ENCODE results near the gene MAP2. TPM values are rescaled to one million over a fixed set of nuclear protein-coding genes. Genes with fewer than 3 reads are reported as not detected.

MAP2 gene
- total RNA-seq, 1 experiment from 2014 or later: 7.6 TPM

GRCh38 chr2:209579230-209579749 is 155.4 kb downstream of the MAP2 start (continued):
- no peak for TF ChIP-seq NR2C2 (CRISPR knock-in tag; IDR thresholded peaks at IDR 0.05)

DNA sequence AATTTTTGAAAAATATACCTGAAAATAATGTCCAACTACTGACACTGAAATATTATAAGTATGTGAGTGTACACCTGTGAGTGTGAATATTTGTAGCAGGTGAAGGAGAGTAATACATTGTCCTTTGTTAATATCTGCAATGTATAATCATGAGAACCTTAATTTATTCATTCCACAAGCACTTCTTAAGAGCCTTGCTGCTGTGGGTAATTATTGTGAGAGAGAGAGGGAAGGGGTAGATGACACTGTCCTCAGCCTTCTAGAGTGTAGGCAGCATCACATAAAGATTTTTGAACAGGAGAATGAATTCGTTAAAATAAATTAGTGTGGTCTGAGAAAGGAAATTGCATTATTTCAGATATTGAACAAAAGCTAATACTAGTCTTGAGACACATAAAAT is 157.2 kb downstream of the MAP2 start:
- DNase-seq (ENCODE audit: low spot score) (no peak), ATAC-seq (no peak)
- Mint-ChIP-seq H3K4me3 (no peak overlapping the region), H3K27me3 (ENCODE audit: low read depth) (no peaks in the 10 kb centered on the region; the same call in 1 of the 2 replicates), H3K4me1 (peaks cover 35% of the 10 kb centered on the region), H3K27ac (no peak overlapping the region), H3K9me3 (no peaks in the 10 kb centered on the region), H3K36me3 (no peaks in the 10 kb centered on the region)
- POLR2A ChIA-PET: interaction anchor here (0.6 kb wide), 1 partner anchor 8 kb away, joined by 4 read pairs; no protein-coding TSS in a partner anchor
- CTCF ChIA-PET: no interaction called here
- no peak for TF ChIP-seq ZNF416 (CRISPR knock-in tag; IDR thresholded peaks at IDR 0.05)
- no peak for TF ChIP-seq CREM (CRISPR knock-in tag; IDR thresholded peaks at IDR 0.05)
- TF ChIP-seq GRHL2 (CRISPR knock-in tag; IDR thresholded peaks at IDR 0.05; ENCODE audit: insufficient replicate concordance, severe bottlenecking): no peak
- TF ChIP-seq ATF1 (CRISPR knock-in tag; IDR thresholded peaks at IDR 0.05): no peak
- TF ChIP-seq, protein P1, sequence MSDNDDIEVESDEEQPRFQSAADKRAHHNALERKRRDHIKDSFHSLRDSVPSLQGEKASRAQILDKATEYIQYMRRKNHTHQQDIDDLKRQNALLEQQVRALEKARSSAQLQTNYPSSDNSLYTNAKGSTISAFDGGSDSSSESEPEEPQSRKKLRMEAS (CRISPR knock-in tag; IDR thresholded peaks at IDR 0.05): no peak
- no peak for TF ChIP-seq ZNF232 (CRISPR knock-in tag; IDR thresholded peaks at IDR 0.05)

- H3K9me3 Mint-ChIP-seq: no peaks in the 10 kb centered on the region
- ATAC-seq (no peak), DNase-seq (ENCODE audit: low spot score) (no peak)
- no peaks in the 10 kb centered on the region for H3K36me3 Mint-ChIP-seq
- no peak overlapping the region for H3K27ac Mint-ChIP-seq
- TF ChIP-seq JAZF1 (CRISPR knock-in tag; IDR thresholded peaks at IDR 0.05) (no peak), GABPB1 (CRISPR knock-in tag; IDR thresholded peaks at IDR 0.05) (no peak), MXD4 (CRISPR knock-in tag; IDR thresholded peaks at IDR 0.05; ENCODE audit: borderline replicate concordance) (no peak), IRF2 (CRISPR knock-in tag; IDR thresholded peaks at IDR 0.05; ENCODE audit: borderline replicate concordance, low read depth) (no peak), PRRX2 (CRISPR knock-in tag; IDR thresholded peaks at IDR 0.05) (no peak), ETV6 (CRISPR knock-in tag; IDR thresholded peaks at IDR 0.05) (no peak), SP1 (CRISPR knock-in tag; conservative IDR thresholded peaks at IDR 0.05) (no peak), ZNF671 (CRISPR knock-in tag; IDR thresholded peaks at IDR 0.05) (no peak), FOXJ3 (CRISPR knock-in tag; IDR thresholded peaks at IDR 0.05; ENCODE audit: borderline replicate concordance) (no peak)
- TF ChIP-seq, protein P2, sequence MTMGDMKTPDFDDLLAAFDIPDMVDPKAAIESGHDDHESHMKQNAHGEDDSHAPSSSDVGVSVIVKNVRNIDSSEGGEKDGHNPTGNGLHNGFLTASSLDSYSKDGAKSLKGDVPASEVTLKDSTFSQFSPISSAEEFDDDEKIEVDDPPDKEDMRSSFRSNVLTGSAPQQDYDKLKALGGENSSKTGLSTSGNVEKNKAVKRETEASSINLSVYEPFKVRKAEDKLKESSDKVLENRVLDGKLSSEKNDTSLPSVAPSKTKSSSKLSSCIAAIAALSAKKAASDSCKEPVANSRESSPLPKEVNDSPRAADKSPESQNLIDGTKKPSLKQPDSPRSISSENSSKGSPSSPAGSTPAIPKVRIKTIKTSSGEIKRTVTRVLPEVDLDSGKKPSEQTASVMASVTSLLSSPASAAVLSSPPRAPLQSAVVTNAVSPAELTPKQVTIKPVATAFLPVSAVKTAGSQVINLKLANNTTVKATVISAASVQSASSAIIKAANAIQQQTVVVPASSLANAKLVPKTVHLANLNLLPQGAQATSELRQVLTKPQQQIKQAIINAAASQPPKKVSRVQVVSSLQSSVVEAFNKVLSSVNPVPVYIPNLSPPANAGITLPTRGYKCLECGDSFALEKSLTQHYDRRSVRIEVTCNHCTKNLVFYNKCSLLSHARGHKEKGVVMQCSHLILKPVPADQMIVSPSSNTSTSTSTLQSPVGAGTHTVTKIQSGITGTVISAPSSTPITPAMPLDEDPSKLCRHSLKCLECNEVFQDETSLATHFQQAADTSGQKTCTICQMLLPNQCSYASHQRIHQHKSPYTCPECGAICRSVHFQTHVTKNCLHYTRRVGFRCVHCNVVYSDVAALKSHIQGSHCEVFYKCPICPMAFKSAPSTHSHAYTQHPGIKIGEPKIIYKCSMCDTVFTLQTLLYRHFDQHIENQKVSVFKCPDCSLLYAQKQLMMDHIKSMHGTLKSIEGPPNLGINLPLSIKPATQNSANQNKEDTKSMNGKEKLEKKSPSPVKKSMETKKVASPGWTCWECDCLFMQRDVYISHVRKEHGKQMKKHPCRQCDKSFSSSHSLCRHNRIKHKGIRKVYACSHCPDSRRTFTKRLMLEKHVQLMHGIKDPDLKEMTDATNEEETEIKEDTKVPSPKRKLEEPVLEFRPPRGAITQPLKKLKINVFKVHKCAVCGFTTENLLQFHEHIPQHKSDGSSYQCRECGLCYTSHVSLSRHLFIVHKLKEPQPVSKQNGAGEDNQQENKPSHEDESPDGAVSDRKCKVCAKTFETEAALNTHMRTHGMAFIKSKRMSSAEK (CRISPR knock-in tag; IDR thresholded peaks at IDR 0.05; ENCODE audit: borderline replicate concordance): no peak
- TF ChIP-seq, protein P3, sequence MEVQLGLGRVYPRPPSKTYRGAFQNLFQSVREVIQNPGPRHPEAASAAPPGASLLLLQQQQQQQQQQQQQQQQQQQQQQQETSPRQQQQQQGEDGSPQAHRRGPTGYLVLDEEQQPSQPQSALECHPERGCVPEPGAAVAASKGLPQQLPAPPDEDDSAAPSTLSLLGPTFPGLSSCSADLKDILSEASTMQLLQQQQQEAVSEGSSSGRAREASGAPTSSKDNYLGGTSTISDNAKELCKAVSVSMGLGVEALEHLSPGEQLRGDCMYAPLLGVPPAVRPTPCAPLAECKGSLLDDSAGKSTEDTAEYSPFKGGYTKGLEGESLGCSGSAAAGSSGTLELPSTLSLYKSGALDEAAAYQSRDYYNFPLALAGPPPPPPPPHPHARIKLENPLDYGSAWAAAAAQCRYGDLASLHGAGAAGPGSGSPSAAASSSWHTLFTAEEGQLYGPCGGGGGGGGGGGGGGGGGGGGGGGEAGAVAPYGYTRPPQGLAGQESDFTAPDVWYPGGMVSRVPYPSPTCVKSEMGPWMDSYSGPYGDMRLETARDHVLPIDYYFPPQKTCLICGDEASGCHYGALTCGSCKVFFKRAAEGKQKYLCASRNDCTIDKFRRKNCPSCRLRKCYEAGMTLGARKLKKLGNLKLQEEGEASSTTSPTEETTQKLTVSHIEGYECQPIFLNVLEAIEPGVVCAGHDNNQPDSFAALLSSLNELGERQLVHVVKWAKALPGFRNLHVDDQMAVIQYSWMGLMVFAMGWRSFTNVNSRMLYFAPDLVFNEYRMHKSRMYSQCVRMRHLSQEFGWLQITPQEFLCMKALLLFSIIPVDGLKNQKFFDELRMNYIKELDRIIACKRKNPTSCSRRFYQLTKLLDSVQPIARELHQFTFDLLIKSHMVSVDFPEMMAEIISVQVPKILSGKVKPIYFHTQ (CRISPR knock-in tag; IDR thresholded peaks at IDR 0.05): no peak
- TF ChIP-seq, protein P4, sequence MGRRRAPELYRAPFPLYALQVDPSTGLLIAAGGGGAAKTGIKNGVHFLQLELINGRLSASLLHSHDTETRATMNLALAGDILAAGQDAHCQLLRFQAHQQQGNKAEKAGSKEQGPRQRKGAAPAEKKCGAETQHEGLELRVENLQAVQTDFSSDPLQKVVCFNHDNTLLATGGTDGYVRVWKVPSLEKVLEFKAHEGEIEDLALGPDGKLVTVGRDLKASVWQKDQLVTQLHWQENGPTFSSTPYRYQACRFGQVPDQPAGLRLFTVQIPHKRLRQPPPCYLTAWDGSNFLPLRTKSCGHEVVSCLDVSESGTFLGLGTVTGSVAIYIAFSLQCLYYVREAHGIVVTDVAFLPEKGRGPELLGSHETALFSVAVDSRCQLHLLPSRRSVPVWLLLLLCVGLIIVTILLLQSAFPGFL (CRISPR knock-in tag; IDR thresholded peaks at IDR 0.05; ENCODE audit: borderline replicate concordance): no peak
- TF ChIP-seq, protein P5, sequence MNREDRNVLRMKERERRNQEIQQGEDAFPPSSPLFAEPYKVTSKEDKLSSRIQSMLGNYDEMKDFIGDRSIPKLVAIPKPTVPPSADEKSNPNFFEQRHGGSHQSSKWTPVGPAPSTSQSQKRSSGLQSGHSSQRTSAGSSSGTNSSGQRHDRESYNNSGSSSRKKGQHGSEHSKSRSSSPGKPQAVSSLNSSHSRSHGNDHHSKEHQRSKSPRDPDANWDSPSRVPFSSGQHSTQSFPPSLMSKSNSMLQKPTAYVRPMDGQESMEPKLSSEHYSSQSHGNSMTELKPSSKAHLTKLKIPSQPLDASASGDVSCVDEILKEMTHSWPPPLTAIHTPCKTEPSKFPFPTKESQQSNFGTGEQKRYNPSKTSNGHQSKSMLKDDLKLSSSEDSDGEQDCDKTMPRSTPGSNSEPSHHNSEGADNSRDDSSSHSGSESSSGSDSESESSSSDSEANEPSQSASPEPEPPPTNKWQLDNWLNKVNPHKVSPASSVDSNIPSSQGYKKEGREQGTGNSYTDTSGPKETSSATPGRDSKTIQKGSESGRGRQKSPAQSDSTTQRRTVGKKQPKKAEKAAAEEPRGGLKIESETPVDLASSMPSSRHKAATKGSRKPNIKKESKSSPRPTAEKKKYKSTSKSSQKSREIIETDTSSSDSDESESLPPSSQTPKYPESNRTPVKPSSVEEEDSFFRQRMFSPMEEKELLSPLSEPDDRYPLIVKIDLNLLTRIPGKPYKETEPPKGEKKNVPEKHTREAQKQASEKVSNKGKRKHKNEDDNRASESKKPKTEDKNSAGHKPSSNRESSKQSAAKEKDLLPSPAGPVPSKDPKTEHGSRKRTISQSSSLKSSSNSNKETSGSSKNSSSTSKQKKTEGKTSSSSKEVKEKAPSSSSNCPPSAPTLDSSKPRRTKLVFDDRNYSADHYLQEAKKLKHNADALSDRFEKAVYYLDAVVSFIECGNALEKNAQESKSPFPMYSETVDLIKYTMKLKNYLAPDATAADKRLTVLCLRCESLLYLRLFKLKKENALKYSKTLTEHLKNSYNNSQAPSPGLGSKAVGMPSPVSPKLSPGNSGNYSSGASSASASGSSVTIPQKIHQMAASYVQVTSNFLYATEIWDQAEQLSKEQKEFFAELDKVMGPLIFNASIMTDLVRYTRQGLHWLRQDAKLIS (CRISPR knock-in tag; IDR thresholded peaks at IDR 0.05; ENCODE audit: borderline replicate concordance): no peak
- ChIA-PET CTCF (no interaction called here), POLR2A (no interaction called here)
- peaks cover 27% of the 10 kb centered on the region for H3K4me1 Mint-ChIP-seq
- H3K4me3 Mint-ChIP-seq: no peak overlapping the region
- H3K27me3 Mint-ChIP-seq (ENCODE audit: low read depth): no peaks in the 10 kb centered on the region; the same call in 1 of the 2 replicates
Observed at GRCh38 chr2:209582281-209582680, 158.4 kb downstream of the MAP2 start.
